NT2/D1 (cell line): ENCODE measurements around the gene BCAP29.

Source experiments
- YY1 ChIP-seq: IDR thresholded peaks from 2 replicates; pipeline ENCODE4 v1.6.1; 2011; ENCODE audit not compliant: insufficient read length, insufficient read depth
- ZNF274 ChIP-seq: IDR thresholded peaks from 2 replicates; pipeline ENCODE4 v1.6.1; 2011; ENCODE audit warnings: mild to moderate bottlenecking, low read depth, low read length

DNA sequence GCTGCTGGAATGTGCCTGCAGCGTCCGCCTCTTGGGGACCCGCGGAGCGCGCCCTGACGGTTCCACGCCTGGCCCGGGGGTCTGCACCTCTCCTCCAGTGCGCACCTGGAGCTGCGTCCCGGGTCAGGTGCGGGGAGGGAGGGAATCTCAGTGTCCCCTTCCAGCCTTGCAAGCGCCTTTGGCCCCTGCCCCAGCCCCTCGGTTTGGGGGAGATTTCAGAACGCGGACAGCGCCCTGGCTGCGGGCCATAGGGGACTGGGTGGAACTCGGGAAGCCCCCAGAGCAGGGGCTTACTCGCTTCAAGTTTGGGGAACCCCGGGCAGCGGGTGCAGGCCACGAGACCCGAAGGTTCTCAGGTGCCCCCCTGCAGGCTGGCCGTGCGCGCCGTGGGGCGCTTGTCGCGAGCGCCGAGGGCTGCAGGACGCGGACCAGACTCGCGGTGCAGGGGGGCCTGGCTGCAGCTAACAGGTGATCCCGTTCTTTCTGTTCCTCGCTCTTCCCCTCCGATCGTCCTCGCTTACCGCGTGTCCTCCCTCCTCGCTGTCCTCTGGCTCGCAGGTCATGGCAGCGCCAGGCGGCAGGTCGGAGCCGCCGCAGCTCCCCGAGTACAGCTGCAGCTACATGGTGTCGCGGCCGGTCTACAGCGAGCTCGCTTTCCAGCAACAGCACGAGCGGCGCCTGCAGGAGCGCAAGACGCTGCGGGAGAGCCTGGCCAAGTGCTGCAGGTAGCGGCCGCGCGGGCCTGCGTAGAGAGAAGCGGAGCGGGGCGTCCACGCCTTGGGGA, 81.2 kb downstream of the BCAP29 start:
- TF ChIP-seq ZNF274 (no peak), YY1 (no peak)
